ENCODE data around the gene FUT9.
"Not testable (repeated sequence)": the region's sequence is repeated elsewhere in the genome, so short reads cannot be mapped to it uniquely, and the experiment has no call there.

FUT9 gene

DNA sequence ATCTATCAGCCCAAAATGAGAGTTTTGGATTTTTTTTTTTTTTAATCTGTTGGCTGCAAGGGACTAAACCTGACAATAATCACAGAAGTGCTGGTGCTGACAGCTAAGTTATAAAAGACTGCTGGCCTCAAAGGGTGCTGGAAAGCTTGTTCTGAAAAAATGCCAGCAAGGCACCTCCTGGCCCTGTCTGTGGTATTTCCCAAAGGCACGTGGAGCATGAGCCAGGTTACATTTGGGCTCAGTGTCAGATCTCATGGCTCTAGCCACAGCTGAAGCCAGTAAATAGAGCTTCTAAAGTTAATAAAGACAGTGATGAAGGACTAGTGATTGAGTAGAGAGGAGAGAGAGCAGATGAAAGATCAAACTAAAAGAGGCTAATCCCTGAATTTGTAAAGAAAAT lies 178.9 kb downstream of the FUT9 start:
- no peak for DNase-seq

DNA sequence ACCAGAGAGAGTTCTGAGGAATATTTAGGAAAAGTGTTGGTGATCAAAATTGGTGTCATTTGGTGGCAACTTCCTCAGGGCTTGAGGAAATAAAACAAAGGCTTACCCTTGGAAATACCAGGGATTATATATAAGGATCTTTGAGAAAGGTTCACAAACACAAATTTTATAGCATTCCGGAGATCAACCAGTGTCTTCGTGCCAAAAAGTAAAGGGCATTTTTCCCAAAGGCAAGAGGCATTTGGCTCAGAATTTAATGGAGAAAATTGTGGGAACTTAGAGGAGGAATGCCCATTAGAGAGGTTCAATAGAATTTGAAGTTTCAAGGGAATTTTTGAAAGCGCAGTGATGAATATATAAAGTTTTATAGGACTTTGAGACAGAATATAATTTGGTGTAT lies 179.5 kb downstream of the FUT9 start:
- DNase-seq, result no peak

DNA sequence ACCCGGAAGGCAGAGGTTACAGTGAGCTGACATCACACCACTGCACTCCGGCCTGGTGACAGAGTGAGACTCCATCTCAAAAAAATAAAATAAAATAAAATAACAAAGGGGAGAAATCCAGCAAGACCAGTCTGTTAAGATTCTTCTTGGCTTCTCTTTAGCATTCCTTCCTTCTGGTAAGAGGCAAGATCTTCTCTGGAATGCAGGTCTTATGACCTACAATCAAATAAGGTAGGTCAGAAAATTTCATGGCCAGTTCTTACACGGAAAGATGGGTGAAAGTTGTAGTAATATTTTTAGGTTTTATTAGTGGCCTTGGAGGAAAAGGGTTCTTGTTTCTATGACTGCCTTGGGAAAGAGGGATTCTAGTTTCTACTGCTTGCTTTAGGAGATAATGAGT lies 180.9 kb downstream of the FUT9 start:
- no peak for DNase-seq

DNA sequence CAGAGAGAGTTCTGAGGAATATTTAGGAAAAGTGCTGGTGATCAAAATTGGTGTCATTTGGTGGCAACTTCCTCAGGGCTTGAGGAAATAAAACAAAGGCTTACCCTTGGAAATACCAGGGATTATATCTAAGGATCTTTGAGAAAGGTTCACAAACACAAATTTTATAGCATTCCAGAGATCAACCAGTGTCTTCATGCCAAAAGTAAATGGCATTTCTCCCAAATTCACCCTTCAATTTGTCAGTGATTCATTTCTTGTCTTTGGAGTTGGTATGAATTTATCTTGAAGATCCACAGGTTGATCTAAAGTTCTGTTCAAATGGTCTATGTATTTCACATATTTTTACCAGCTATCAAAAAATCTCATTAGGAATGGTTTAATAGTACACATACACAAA lies 181.5 kb downstream of the FUT9 start:
- DNase-seq, result no peak

DNA sequence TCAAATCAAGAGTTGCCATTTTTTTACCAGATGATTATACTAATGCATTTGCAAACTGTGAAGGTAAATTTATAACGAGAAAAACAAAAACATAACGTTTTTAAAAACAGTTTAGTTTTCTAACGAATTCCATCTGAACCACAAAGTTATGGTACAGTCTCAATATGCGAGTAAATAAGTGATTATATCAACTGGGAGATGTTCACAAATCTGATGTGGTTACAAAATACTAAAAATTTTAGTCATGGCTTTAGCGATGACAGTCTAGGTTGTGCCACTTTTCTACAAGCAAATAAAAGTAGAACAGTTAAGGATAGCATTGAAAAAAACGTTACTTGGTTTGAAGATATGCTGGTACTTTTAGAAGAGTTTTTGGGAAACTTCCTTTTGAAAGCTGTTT lies 186.8 kb downstream of the FUT9 start:
- DNase-seq, result no peak

DNA sequence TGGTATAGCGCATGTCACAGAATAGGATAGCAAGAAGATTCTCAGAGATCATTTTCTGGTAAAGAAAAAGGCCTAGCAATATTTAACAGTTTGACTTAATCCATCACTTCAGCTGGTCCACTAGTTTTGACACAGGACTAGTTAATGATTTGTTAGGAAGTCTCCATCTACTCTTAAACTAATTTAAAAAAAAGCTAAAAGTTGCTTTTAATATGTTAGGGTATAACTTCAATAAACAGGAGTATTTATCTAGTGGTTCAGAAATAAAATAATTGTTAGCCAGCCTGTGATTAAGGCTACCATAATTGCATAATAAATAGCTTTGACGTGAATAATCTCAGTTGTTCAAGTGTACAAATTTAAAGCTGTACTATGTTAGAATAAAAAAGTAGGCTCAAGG lies 195.6 kb downstream of the FUT9 start:
- DNase-seq, result no peak

DNA sequence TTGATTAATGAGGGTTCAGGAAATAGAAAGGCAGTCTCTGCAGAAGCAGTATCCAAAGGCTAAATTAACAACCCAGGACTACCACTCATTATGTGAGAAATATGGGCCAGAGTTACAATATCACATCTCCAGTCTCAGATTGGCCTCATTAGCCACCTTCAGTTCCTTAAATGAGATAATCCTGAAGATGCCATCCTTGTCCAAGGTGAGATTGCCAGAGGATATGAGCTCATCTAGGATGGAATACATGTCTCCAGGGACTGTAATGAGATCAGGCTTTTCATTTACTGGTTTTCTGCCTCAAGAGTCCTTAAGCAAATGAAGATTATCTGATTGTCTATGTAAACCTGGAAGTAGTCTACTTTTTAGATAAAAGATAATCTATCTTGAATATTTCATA lies 196.3 kb downstream of the FUT9 start:
- DNase-seq, result no peak

DNA sequence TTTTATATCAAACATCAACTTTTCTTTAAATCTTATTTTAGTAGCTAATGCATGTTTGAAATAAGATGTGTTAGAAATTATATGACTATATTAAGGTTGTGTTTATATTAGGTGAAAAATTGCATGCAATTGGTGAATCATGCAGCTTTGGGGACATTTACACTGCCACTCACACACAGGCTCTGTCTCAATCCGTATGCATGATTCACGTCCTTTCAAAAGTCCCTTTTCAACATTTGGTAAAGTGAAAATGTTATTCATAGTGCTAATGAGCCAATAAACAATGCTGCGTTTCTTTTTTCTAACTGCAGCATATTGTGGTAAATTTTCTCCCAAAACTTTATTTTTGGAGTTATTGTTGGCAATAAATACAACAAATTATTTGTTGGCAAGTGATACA lies 198.0 kb downstream of the FUT9 start:
- no peak for DNase-seq

DNA sequence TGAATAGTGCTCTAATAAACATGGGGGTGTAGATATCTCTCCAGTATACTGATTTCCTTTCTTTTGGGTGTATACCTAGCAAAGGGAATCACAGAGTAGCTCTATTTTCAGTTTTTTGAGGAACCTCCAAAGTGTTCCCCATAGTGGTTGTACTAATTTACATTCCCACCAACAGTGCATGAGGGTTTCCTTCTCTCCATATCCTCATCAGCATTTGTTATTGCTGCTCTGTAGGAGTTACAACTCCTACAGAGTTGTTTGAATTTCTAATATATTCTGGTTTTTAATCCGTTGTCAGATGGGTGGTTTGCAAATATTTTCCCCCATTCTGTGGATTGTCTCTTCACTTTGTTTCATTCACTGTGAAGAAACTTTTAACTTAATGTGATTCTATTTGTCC lies 207.9 kb downstream of the FUT9 start:
- DNase-seq, result no peak

DNA sequence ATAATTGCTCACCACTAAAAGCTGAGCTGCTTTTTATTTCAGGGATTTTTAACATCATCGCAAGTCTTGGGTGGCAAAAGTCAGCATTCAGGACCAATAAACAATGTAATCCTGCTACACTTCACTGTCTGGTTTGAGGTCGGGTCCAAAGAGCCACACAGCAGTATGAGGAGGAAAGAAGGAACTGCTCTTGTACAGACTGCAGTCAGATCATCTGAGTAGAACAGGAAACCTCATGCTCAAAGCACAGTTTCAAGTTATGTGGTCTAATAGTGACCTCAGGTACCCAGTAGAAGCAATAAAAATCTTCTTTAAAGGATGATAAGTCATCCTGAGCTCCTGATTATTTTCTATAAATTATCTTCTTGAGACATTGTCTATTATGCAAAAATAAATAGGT lies 211.4 kb downstream of the FUT9 start:
- no peak for DNase-seq

DNA sequence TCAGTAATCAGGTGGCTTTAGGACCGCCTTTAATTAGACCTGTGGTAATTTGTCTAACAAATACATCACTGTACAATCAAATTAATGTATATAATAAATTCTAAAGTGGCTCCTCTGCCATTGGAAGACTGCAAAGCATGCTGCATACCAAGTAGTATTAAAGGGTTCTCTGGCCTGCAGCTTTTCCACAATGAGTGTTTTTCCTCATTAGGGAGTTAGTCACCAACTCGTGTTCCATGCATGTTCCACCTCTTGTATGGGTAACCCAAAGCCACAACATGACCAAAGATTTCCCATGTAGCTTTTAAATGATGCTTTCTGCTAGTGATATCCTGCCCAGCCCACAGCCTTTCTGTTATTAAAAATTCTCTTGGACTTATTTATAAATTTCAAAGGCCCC lies 218.7 kb downstream of the FUT9 start:
- no peak for DNase-seq

DNA sequence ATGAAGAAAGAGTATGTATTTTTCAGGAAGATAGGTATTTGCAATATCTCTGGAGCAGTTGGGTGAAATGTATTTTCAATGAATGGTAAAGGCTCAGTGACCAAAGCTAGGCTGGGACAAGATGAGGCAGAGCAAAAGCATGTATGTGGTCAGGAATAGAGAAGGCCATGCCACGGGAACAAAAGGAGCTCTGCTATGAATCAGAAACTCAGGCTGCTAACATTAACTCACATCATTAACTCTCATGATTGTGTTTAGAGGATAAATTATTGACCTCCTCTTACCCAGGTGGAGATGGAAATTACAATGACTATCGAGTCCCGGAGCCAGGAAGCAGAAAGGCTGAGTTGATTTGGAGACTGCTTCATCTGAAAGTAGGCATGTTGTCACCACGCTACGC lies 220.2 kb downstream of the FUT9 start:
- no peak for DNase-seq

DNA sequence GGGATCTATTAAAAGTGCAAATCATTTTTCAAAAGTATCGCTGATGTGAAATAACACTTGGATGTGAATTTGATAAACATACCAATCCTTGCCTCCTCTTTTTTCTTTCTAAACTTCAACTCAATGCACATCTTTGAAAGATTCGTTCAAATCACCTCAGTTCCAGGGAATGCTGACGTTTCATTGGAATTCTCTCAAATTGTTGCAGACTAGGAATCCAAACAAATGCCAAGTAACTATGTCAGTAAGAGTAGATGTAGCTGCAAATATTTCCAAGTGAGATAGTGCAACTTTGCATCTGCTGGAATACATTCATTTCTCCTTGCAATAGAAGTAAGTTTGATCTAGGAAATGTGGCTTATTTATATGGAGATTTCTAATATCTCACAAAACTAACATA lies 220.7 kb downstream of the FUT9 start:
- DNase-seq, result no peak

DNA sequence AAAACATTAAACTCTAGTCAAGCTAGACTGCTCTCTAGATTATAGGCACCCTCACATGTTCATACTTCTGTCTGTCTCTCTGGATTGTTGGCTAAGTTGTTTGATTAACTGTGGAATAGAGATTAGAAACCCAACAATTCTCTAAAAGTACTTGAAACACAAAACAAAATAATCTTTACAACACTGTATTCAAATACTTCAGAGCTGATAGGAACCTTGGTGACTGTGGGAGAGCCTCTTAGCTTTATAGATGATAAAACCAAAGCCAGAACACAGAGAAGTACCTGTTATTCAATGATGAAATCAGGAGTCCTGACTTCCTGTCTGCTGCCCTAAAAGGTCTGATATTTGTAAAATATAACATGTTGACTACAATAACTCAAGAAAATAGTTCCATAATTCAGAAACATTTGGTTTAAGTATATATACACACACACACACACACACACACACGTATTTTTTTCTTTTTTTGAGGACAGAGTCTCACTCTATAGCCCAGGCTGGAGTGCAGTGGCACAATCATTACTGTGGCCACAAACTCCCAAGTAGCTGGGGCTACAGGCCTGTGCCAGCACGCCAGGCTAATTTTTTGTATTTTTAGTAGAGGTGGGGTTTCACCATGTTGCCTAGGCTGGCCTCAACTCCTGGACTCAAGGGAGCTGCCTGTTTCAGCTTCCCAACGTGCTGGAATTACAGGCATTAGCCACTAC lies 222.0 kb downstream of the FUT9 start:
- DNase-seq, result no peak

DNA sequence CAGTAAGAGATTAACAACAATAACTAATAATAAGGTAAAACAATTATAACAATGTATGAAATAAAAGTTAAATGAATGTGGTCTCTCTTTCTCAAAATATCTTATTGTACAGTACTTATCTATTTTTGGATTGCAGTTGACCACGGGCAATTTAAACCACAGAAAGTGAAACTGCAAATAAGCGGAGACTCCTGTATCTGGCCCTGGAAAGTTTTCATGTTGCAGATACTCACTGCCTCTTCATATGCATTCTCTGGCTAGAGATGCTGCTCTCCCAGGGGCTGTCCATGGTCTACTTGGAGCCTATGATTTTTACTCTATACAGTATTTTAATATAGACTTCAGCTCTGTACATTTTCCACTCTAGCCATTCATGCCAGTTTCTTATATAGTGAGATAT lies 230.8 kb downstream of the FUT9 start:
- DNase-seq, result no peak

DNA sequence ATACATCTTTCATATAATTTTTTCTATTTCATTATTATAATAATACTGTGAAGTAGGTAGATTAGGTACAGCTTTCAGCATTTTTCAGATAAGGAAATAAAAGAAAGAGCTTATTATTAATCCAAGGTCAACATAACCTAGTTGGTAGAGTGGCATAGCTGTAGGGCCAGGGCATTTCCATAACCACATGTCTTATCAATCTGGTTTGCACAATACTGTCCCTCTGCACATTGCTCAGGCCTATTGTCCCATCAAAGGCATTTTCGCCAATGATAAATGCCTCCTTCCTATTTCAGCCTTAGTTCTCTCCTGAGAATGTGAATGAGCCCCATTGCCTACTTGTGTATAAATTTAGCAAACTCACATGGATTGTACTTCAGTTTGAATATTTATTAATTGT lies 234.0 kb downstream of the FUT9 start:
- DNase-seq, result no peak

DNA sequence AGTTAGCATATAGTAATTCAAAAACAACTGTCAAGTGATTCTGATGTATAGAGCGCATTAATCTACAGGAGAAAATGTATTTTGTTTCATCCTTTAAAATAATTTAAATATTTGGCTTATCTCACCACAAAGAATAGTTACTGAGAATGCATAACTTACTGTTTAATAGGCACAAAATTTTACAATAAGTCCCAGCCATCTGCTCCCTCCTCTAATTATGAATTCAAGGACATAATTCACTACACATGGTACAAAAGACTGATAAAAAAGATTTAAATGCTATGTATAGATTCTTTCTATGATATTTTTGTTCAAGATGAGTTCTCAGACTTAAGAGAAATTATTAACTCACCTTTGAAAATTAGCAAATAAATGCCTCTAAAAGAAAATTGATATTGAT lies 242.0 kb downstream of the FUT9 start:
- no peak for DNase-seq

DNA sequence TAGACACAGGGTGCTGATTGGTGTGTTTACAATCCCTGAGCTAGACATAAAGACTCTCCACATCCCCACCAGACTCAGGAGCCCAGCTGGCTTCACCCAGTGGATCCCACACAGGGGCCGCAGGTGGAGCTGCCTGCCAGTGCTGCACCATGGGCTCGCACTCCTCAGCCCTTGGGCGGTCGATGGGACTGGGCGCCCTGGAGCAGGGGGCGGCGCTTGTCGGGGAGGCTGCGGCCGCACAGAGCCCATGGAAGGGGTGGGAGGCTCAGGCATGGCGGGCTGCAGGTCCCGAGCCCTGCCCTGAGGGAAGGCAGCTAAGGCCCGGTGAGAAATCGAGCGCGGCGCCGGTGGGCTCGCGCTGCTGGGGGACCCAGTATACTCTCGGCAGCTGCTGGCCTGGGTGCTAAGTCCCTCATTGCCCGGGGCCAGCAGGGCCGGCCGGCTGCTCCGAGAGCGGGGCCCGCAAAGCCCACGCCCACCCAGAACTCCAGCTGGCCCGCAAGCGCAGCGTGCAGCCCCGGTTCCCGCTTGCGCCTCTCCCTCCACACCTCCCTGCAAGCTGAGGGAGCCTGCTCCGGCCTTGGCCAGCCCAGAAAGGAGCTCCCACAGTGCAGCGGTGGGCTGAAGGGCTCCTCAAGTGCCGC lies 245.1 kb downstream of the FUT9 start:
- DNase-seq, result not testable (repeated sequence)
